ENCODE measurements around the gene SRRM3. TPM values are rescaled to one million over a fixed set of nuclear protein-coding genes. Genes with fewer than 3 reads are reported as not detected.
A peak's percentile ranks its signal among the peaks of the same experiment; 100 is the strongest.
"Not testable (repeated sequence)": the region's sequence is repeated elsewhere in the genome, so short reads cannot be mapped to it uniquely, and the experiment has no call there.

SRRM3 gene
- polyA plus RNA-seq, 4 donors = 1.0 to 2.3 (median 1.7) TPM

GRCh38 chr7:76187272-76187671, 14.4 kb upstream of the SRRM3 start:
- DNase-seq (ENCODE audit: low read depth in 4 of 4, low spot score in 2 of 4) = no peak

GRCh38 chr7:76189276-76189675, 12.4 kb upstream of the SRRM3 start:
- DNase-seq (ENCODE audit: low read depth in 4 of 4, low spot score in 2 of 4) = no peak

GRCh38 chr7:76191783-76192240, 9.9 kb upstream of the SRRM3 start:
- no peak for DNase-seq (ENCODE audit: low read depth in 4 of 4, low spot score in 2 of 4)

- no peak for DNase-seq (ENCODE audit: low read depth in 4 of 4, low spot score in 2 of 4)
Observed at GRCh38 chr7:76193466-76193865, 8.2 kb upstream of the SRRM3 start.

DNA sequence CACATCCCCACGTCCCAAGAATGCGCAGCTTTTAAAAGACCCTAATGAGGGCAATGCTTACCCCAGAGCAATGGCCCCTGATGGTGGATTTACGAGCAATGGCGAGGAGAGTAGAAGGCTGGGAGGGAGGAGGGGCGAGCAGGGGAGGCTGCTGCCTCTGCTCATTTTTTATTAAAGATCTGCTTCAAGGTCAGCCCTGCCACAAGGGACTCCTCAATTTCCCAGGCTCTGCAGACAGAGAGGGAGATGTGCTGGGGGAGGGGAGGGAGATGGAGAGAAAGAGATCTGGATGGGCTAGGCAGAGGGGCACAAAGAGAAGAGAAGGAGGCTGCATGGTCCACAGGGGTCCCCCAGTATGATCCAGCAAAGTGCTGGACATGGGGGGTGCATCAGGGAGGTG, 7.8 kb upstream of the SRRM3 start:
- no peak for DNase-seq (ENCODE audit: low read depth in 4 of 4, low spot score in 2 of 4)

DNA sequence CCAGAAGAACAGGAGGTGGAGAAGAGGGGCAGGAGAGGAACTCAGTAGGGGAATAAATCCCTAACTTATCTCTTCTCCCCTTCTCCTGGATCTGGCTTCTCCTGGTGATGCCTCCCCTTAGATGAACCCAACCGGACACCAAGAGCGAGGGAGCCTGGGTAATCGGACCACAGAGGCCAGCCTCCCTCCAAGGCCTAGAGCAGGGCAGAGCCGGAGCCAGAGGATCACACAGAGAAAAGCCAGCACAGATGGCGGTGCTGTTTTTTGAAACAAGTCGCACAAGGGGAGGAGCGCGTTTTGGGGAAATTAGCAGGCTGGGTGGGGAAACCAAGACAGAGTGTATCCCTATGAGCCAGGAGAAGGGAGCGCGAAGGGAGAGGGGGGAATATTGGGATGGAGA, 4.9 kb upstream of the SRRM3 start:
- DNase-seq (ENCODE audit: low read depth in 4 of 4, low spot score in 2 of 4) = no peak

- DNase-seq (ENCODE audit: low read depth in 4 of 4, low spot score in 2 of 4) = no peak
Observed at GRCh38 chr7:76198202-76198601, 3.5 kb upstream of the SRRM3 start.

DNA sequence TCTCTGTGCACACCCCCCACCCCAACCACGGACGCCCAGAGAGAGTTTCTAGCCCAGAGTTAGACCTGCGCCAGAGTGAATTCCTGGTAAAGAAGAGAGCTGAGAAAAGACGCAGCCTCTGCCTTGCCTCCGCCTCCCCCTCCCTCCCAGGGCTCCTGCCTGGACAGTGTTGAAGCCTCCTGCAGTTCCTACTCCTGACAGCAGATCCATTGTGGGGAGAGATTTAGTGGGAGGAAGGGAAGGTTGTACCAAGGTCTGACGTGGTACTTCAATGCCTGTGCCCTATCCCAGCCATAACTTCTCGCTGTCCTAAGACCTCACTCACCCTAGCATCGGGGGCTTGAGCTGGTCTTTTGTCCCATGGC, 952 bp downstream of the SRRM3 start:
- no peak for DNase-seq (ENCODE audit: low read depth in 4 of 4, low spot score in 2 of 4)

GRCh38 chr7:76204147-76204546, 2.5 kb downstream of the SRRM3 start:
- DNase-seq (ENCODE audit: low read depth in 4 of 4, low spot score in 2 of 4) = no peak

GRCh38 chr7:76206633-76207032, 4.9 kb downstream of the SRRM3 start:
- DNase-seq (ENCODE audit: low read depth in 4 of 4, low spot score in 2 of 4) = no peak

DNA sequence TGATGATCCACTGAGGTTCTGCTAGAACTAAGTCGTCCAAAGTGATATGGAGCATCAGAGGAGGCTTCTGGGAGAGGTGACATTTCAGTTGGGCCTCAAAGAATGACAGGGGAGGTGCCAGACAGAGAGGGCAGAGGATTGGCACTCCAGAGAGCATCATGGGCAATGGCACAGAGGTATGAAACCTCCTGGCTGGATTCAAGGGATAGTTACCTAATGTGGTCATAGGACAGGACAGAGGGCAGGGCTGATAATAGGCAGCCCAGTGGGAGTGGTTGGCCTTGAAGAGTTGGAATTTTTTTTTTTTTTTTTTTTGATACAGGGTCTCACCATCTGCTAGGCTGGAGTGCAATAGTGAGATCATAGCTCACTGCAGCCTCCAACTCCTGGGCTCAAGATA, 7.6 kb downstream of the SRRM3 start:
- DNase-seq (ENCODE audit: low read depth in 4 of 4, low spot score in 2 of 4) = no peak

- no peak for DNase-seq (ENCODE audit: low read depth in 4 of 4, low spot score in 2 of 4)
Observed at GRCh38 chr7:76211216-76211615, 9.5 kb downstream of the SRRM3 start.

DNA sequence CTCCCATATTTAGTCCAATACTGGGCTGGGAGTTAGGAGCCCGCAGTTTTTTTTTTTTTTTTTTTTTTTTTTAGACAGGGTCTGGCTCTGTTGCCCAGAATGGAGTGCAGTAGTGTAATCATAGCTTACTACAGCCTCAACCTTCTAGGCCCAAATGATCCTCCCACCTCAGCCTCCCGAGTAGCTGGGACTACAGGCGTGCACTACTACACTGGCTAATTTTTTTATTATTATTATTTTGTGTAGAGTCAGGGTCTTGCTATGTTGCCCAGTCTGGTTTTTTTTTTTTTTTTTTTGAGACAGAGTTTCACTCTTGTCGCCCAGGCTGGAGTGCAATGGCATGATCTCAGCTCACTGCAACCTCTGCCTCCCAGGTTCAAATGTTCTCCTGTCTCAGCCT, 13.7 kb downstream of the SRRM3 start:
- not testable (repeated sequence) for DNase-seq (ENCODE audit: low read depth in 4 of 4, low spot score in 2 of 4)

GRCh38 chr7:76216381-76217082, 14.8 kb downstream of the SRRM3 start:
- DNase-seq (ENCODE audit: low read depth in 4 of 4, low spot score in 2 of 4) = no peak

GRCh38 chr7:76217942-76218566, 16.4 kb downstream of the SRRM3 start:
- no peak for DNase-seq (ENCODE audit: low read depth in 4 of 4, low spot score in 2 of 4)

GRCh38 chr7:76220185-76221057, 18.7 kb downstream of the SRRM3 start:
- DNase-seq (ENCODE audit: low read depth in 4 of 4, low spot score in 2 of 4) = no peak

GRCh38 chr7:76222333-76222732, 20.6 kb downstream of the SRRM3 start:
- DNase-seq (ENCODE audit: low read depth in 4 of 4, low spot score in 2 of 4) = no peak

DNA sequence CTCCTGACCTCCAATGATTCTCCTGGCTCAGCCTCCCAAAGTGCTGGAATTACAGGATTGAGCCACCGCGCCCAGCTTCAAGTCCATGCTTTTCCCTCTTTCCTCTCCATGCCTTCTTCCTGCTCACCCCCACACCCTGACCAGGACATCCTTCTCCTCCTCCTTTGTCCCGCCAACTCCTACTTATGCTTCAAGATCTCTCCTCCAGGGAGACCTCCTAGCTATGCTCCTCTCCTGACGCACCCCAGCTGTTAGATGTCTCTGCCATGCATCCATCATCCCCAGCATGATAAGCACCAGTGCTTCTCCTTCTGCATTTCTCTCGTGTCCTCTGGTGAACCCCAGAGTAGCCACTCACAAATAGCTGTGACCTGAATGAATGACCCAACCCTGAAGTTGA, 21.1 kb downstream of the SRRM3 start:
- no peak for DNase-seq (ENCODE audit: low read depth in 4 of 4, low spot score in 2 of 4)

- DNase-seq (ENCODE audit: low read depth in 4 of 4, low spot score in 2 of 4) = no peak
Observed at GRCh38 chr7:76223286-76223972, 21.7 kb downstream of the SRRM3 start.

DNA sequence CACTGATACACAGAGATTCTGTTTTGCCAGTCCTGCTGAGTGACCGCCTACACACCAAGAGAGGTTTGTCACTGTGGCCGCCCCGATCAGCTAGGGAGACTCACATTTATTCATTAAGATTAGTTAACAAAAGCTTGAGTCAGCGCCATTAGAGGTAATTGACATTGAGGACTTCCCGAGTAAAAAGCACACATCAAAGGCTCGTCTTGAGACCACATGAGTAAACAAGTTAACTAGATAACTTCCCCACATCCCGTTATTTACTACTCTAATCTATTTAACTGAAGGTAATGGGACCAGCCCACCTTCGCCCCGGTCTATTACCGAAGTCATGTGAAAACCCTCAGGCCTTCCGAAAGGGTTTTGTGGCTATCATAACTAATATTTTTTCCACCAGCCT, 23.0 kb downstream of the SRRM3 start:
- no peak for DNase-seq (ENCODE audit: low read depth in 4 of 4, low spot score in 2 of 4)

- peak in 1 of 4 donors; percentile 32 for DNase-seq (ENCODE audit: low read depth in 4 of 4, low spot score in 2 of 4)
Observed at GRCh38 chr7:76225379-76225778, 23.7 kb downstream of the SRRM3 start.

Data from left renal cortex interstitium (tissue), 4 donors.